ENCODE data around the gene C22orf23. TPM values are rescaled to one million over a fixed set of nuclear protein-coding genes. Genes with fewer than 3 reads are reported as not detected.

Gene C22orf23
- total RNA-seq, 2 experiments from 2014 or later, result 0.16 TPM; not detected in 1

- ChIA-PET CTCF (no interaction called here), POLR2A (no interaction called here)
- intact Hi-C loops (cut with DNase I, micrococcal nuclease), result loop anchor here in 1 of 2 experiments (10.0 kb wide), 1 partner anchor 56 kb away; no protein-coding TSS in a partner anchor
- H3K9me3 Mint-ChIP-seq (ENCODE audit: low read depth), result no peaks in the 10 kb centered on the region
- H3K27me3 Mint-ChIP-seq, result no peaks in the 10 kb centered on the region
- no peaks in the 10 kb centered on the region for H3K4me1 Mint-ChIP-seq
- no peak overlapping the region for H3K27ac Mint-ChIP-seq
- no peak overlapping the region for H3K4me3 Mint-ChIP-seq
- ATAC-seq, result no peak
- no peak for DNase-seq
- H3K36me3 Mint-ChIP-seq (ENCODE audit: low read depth), result no peaks in the 10 kb centered on the region
Measured at GRCh38 chr22:37990862-37991261, 37.5 kb upstream of the C22orf23 start.

- POLR2A ChIA-PET, result interaction anchor here (0.6 kb wide), 1 partner anchor 12 kb away, joined by 5 read pairs; no protein-coding TSS in a partner anchor
- Mint-ChIP-seq H3K9me3 (ENCODE audit: low read depth) (no peaks in the 10 kb centered on the region), H3K4me1 (no peaks in the 10 kb centered on the region), H3K4me3 (no peak overlapping the region), H3K27me3 (no peaks in the 10 kb centered on the region), H3K27ac (no peak overlapping the region), H3K36me3 (ENCODE audit: low read depth) (no peaks in the 10 kb centered on the region)
- ATAC-seq (no peak), DNase-seq (no peak)
- CTCF ChIA-PET, result no interaction called here
- intact Hi-C loops (cut with DNase I, micrococcal nuclease), result loop anchor here in 1 of 2 experiments (10.0 kb wide), 1 partner anchor 56 kb away; no protein-coding TSS in a partner anchor
Measured at GRCh38 chr22:37990301-37990700, 36.9 kb upstream of the C22orf23 start.

GRCh38 chr22:37989146-37990045, 36.0 kb upstream of the C22orf23 start:
- Mint-ChIP-seq H3K36me3 (ENCODE audit: low read depth) (no peaks in the 10 kb centered on the region), H3K4me1 (no peaks in the 10 kb centered on the region), H3K9me3 (ENCODE audit: low read depth) (no peaks in the 10 kb centered on the region), H3K27ac (no peak overlapping the region), H3K4me3 (no peak overlapping the region), H3K27me3 (no peaks in the 10 kb centered on the region)
- DNase-seq (no peak), ATAC-seq (no peak)
- ChIA-PET POLR2A (no interaction called here), CTCF (interaction anchor here (0.6 kb wide), 1 partner anchor 24 kb away, joined by 3 read pairs; no protein-coding TSS in a partner anchor)
- intact Hi-C loops (cut with DNase I, micrococcal nuclease), result loop anchor here in 1 of 2 experiments (10.0 kb wide), 1 partner anchor 55 kb away; no protein-coding TSS in a partner anchor

DNA sequence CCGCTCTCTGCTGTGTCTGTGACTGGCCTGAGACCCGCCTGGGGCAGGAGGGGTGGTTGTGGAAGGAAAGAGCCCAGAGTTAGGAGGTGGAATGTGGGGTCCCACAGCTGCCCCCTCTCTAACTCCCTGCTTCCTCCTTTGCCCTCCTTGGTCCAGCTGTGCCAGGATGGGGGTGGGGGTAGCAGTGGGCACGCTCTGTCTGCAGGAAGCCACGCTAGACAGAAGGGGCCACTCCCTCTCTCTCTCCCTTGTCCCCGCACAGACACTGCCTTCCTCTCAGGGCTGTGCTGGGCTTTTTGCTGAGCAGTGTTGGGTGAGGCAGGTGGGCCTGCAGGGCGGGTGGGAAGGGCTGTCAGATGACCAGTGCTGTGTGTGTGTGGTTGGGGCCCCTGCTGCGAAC, 33.0 kb upstream of the C22orf23 start:
- CTCF ChIA-PET, result no interaction called here

DNA sequence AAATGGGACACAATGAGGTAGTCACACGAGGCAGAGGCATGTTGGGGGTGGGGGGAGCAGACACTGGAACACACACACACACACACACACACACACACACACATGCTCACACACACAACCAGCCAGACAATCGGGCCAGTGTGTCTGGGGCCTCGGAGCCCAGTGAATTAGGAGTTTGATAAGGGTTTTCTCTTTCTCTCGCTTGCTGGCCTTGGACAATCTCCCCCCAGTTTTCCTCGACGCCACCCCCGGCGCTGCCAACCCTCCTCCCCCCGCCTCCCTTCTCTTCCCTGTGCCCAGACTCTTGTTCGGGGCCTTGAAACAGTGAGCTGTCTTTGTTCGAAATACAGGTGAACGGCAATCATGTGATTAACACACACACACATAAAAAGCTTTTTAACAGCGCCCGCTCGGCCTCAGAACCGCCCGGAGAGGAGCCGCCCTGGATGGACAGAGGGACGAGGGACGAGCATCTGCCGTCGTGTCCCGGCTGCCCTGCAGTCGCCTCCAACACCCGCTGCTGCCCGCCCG, 32.4 kb upstream of the C22orf23 start:
- CTCF ChIA-PET, result no interaction called here
- H3K27me3 Mint-ChIP-seq, result no peaks in the 10 kb centered on the region

More for the DNA sequence above, 33.0 kb upstream of the C22orf23 start:
- intact Hi-C loops (cut with DNase I, micrococcal nuclease), result no loop called here
- Mint-ChIP-seq H3K36me3 (ENCODE audit: low read depth) (no peaks in the 10 kb centered on the region), H3K4me3 (no peak overlapping the region), H3K27me3 (no peaks in the 10 kb centered on the region), H3K4me1 (no peaks in the 10 kb centered on the region), H3K9me3 (ENCODE audit: low read depth) (no peaks in the 10 kb centered on the region), H3K27ac (no peak overlapping the region)
- no peak for DNase-seq
- POLR2A ChIA-PET, result no interaction called here
- no peak for ATAC-seq

GRCh38 chr22:37985050-37985585, 31.7 kb upstream of the C22orf23 start:
- ATAC-seq (no peak), DNase-seq (no peak)
- no peak overlapping the region for H3K4me3 Mint-ChIP-seq
- no peak overlapping the region for H3K27ac Mint-ChIP-seq
- POLR2A ChIA-PET, result interaction anchor here (0.6 kb wide), 2 partner anchors 605 to 721 kb away, joined by 3 read pairs; partner anchors contain the start of gene GTPBP1
- H3K4me1 Mint-ChIP-seq, result no peaks in the 10 kb centered on the region
- no peaks in the 10 kb centered on the region for H3K27me3 Mint-ChIP-seq
- CTCF ChIA-PET, result no interaction called here
- intact Hi-C loops (cut with DNase I, micrococcal nuclease), result no loop called here
- H3K9me3 Mint-ChIP-seq (ENCODE audit: low read depth), result no peaks in the 10 kb centered on the region
- no peaks in the 10 kb centered on the region for H3K36me3 Mint-ChIP-seq (ENCODE audit: low read depth)

More for the DNA sequence above, 32.4 kb upstream of the C22orf23 start:
- DNase-seq (no peak), ATAC-seq (no peak)
- intact Hi-C loops (cut with DNase I, micrococcal nuclease), result no loop called here
- Mint-ChIP-seq H3K4me3 (no peak overlapping the region), H3K9me3 (ENCODE audit: low read depth) (no peaks in the 10 kb centered on the region), H3K4me1 (no peaks in the 10 kb centered on the region), H3K27ac (no peak overlapping the region), H3K36me3 (ENCODE audit: low read depth) (no peaks in the 10 kb centered on the region)
- POLR2A ChIA-PET, result interaction anchor here (0.6 kb wide), 1 partner anchor 605 kb away, joined by 3 read pairs; no protein-coding TSS in a partner anchor

DNA sequence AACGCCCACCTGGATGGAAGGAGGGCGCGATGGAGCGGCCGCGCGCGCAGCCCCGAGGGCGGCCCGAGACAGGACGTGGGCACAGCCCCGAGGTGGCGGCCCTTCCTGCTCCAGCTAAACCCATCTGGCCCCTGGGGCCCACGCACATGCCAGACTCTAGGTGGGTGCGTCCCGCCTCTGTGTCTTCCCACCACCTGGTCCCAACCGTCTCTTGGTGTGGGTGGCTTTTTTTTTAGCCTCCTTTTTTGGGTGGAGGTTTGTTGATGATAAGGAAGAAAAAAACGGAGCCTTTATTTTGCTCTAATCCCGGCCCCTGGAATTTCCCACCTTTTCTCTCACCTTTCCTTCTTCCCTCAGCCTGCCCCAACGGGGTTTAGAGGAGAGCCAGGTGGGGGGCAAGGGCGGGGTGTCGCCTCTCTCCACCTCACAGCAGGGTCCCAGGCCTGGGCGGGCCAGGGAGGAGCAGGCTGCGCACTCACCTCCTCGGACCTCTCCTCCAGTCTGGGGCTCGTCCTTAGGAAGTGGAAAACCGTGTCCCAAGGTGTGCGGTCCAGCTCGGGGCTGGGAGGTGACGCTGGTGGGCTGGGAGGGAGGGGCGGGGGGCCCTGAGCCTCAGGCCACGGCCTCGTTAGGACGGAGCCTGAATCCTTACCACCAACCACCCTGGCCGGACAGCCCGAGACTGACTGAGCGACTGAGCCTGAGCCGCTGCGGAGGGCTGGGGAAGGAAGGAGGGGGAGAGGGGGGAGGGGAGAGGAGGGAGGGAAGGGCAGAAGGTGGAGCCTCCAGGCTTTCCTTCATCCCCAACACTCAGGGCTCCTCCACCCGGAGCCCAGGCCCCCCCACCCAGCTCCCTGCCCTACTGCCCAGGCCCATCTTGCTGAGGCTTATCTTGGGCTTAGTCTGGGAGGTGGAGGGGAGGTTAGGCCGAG, 30.7 kb upstream of the C22orf23 start, which contains the start of gene SOX10:
TSS of gene SOX10 (minus strand) at position 696 of the 932 bp plus-strand sequence. CDS start 771 bp downstream, outside the sequence.
- ATAC-seq, result no peak
- H3K4me3 Mint-ChIP-seq, result no peak within 1 kb of the TSS
- ChIA-PET POLR2A (interaction anchor here (0.6 kb wide), 1 partner anchor 722 kb away, joined by 3 read pairs; the partner anchor contains the start of gene GTPBP1), CTCF (interaction anchor here (1.0 kb wide), 1 partner anchor 19 kb away, joined by 3 read pairs; no protein-coding TSS in a partner anchor)
- H3K27ac Mint-ChIP-seq, result no peak within 1 kb of the TSS
- H3K27me3 Mint-ChIP-seq, result no peaks in the 10 kb centered on the region
- intact Hi-C loops (cut with DNase I, micrococcal nuclease), result no loop called here
- no peaks in the 10 kb centered on the region for H3K4me1 Mint-ChIP-seq
- DNase-seq, result no peak
- H3K9me3 Mint-ChIP-seq (ENCODE audit: low read depth), result no peaks in the 10 kb centered on the region
- H3K36me3 Mint-ChIP-seq (ENCODE audit: low read depth), result no peaks in the 10 kb centered on the region

DNA sequence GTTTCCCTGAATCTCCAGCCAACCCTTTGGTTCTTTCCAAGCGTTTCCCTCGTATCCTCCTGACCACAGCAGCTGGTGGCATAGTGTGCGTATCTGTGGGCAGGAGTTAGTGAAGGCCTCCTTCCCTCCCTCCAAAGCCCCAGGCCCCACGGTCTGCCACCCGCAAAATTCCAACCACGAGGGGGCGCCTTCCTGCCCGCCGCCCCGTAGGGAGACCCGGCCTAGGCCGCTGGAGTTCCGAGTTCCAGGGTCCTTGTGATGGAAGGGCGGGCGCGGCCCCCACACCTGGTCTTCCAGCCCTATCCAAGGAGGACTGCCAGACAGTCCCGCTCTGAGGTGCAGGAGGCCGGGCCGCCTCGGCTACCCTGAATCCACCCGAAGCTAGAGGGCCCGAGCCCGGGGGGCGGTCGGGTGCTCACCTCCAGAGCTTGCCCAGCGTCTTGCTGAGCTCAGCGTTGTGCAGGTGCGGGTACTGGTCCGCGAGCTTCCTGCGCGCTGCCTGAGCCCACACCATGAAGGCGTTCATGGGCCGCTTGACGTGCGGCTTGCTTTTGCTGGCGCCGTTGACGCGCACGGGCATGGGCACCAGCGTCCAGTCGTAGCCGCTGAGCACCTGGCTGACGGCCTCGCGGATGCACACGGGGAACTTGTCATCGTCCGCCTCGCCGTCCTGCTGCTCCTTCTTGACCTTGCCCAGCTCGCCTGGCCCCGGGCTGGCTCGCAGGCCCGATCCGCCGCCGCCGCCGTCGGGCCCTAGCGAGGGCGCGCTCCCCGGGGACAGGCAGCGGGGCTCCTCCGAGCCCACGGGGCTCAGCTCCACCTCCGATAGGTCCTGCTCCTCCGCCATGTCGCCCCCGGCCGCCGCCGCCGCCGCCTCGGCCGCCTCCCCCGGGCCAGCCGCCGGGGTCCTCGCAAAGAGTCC, 29.8 kb upstream of the C22orf23 start:
- Mint-ChIP-seq H3K27me3 (no peaks in the 10 kb centered on the region), H3K9me3 (ENCODE audit: low read depth) (no peaks in the 10 kb centered on the region), H3K27ac (no peak overlapping the region), H3K4me3 (no peak overlapping the region), H3K4me1 (no peaks in the 10 kb centered on the region), H3K36me3 (ENCODE audit: low read depth) (no peaks in the 10 kb centered on the region)
- CTCF ChIA-PET, result interaction anchor here (1.0 kb wide), 1 partner anchor 18 kb away, joined by 3 read pairs; no protein-coding TSS in a partner anchor
- ATAC-seq, result no peak
- intact Hi-C loops (cut with DNase I, micrococcal nuclease), result no loop called here
- no peak for DNase-seq
- POLR2A ChIA-PET, result no interaction called here

DNA sequence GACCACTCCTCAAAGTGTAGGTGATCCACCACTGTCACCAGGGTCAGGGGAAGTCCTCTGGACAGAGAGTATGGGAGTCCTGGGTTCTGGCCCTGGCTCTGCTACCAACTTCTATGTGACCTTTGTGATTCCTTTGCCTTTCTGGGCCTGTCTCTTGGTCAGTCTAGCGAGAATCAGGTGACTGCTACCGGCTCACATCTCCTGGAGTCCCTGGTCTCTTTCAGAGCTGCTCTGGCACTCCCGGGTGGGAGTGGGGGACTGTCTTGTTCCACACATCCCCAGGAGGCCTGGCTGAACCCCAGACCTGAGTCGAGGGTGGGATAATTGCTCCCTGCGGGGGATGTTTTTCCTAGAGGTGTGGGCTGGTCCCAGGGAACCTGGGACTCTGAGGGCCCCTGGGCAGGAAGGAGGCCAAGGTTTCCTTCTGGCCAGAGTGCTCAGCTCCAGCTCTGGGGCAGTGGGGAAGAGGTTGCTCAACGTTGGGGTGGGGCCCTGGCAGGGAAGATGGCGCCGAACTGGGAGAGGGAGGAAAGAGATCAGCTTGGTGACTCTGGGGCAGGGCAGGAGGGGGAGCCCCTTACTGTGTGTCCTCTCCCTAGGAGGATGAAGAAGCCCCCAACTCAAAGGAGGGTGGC, 28.9 kb upstream of the C22orf23 start:
- Mint-ChIP-seq H3K27ac (no peak overlapping the region), H3K27me3 (no peaks in the 10 kb centered on the region)

More for the DNA sequence above, 28.9 kb upstream of the C22orf23 start:
- Mint-ChIP-seq H3K4me1 (no peaks in the 10 kb centered on the region), H3K9me3 (ENCODE audit: low read depth) (no peaks in the 10 kb centered on the region), H3K4me3 (no peak overlapping the region), H3K36me3 (ENCODE audit: low read depth) (no peaks in the 10 kb centered on the region)
- ChIA-PET POLR2A (no interaction called here), CTCF (no interaction called here)
- ATAC-seq (no peak), DNase-seq (no peak)
- intact Hi-C loops (cut with DNase I, micrococcal nuclease), result no loop called here
